Left cardiac atrium (tissue), 4 donors: ENCODE measurements around the gene MYO1F. TPM values are rescaled to one million over a fixed set of nuclear protein-coding genes. Genes with fewer than 3 reads are reported as not detected.
"Not testable (repeated sequence)": the region's sequence is repeated elsewhere in the genome, so short reads cannot be mapped to it uniquely, and the experiment has no call there.

Experiments used
- ATAC-seq, 2 donors: fragments of 200-7000 bp; cut with Tn5 transposase; one replicate each; pipeline ENCODE4 v1.9.1; 2020; ENCODE audit warnings: mild to moderate bottlenecking in 2 of 2, moderate library complexity in 2 of 2
- DNase-seq: peaks from one replicate; pipeline ENCODE4 v3.0.0-alpha.2; 2020
- intact Hi-C, 2 donors: fragments of 100-400 bp; cut with DNase I; formaldehyde crosslinking; loops; one replicate each; pipeline versions ENCODE4 v1.14.1 to v1.15.1; 2022 to 2023
- total RNA-seq, 2 donors: library from RNA; stranded (reverse); fragmentation: NEBNext Ultra II Directional; extraction: Animal tissue kit (Norgen Biotek cat#: 25700); gene quantifications; one replicate each; pipeline ENCODE4 v1.2.1, GENCODE V29; 2021
- donor health status: DM: no; HTN: yes; CAD: no.
- donor health status: DM: no; HTN: yes; CAD: no; lungs with severe emphysema.
- donor health status: DM: yes; HTN: yes; CAD: no.
- donor health status: Dilated cardiomyopathy.

MYO1F gene
- total RNA-seq, 2 donors from 2014 or later, result 13.2 to 19.5 TPM

DNA sequence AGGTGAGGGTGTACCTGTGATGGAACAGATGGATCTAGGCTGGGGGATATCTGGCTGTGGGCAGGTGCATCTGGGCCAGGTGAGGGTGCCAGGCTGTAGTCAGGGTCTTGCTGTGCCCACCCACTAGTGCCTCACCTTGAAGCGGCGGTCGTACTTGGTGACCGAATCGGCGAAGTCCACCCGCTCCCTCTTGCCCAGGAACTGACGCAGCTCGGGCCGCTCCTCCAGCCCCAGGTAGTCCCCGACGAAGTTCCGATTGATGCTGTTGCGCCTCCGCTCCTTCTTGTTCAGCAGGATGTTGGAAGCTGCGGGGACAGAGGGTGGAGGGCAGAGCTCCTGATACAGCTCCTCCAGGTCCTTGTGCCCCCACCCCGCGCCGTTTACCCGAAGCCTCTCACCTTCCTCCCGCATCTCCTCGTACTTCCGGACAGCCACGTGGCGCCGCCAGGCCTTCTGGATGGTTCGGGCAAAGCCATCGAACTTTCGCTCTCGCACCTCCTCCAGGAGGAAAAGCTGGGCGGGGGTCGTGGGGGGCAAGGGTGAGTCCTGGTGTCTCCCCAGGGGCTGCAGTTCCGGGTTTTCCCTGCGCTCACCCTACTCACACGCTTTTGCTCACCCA is 47.1 kb downstream of the MYO1F start:
- ATAC-seq (no peak), DNase-seq (no peak)
- intact Hi-C loops, result no loop called here

DNA sequence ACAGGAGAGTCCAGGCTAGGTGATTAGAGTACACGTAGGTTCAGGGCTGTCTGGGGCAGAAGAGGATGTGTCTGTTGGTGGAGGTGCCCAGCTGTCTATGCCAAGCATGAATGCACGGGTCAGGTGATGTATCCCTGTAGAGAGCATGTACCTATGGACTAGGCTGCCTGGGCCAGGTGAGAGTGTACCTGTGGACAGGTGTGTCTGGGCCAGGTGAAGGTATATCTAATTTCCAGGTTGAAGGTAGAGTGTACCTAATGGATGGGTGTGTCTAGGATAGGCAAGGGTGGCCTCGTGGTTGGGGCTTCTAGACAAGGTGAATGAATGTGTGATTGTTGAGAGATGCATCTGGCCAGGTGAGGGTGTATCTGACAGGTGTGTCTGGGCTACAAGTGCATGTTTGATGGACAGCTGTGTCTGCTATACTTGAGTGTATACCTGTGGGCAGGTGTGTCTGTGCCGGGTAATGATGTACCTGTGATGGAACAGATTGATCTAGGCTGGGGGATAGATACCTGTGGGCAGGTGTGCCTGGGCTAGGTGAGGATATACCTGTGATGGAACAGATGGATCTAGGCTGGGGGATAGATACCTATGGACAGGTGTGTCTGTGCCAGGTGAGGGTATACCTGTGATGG is 47.8 kb downstream of the MYO1F start:
- DNase-seq, result no peak
- ATAC-seq, result no peak
- intact Hi-C loops, result no loop called here

DNA sequence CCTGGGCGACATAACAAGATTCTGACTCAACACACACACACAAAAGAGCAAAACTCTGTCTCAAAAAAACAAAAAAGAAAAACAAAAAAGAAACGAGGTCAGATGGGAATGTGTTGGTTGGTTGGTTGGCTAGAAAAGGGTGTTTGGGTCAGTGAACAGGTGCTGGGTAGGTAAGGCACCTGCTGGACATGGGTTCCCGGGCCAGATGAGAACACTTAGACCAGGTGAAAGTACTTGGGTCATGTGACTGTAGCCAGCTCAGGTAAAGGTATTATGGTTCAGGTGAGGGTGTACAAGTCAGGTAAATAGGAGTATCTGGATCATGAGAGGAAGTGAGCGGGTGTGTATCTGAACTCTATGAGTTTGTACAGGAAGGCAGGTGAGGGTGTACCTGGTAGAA is 48.7 kb downstream of the MYO1F start:
- DNase-seq, result no peak
- ATAC-seq, result no peak
- intact Hi-C loops, result no loop called here

DNA sequence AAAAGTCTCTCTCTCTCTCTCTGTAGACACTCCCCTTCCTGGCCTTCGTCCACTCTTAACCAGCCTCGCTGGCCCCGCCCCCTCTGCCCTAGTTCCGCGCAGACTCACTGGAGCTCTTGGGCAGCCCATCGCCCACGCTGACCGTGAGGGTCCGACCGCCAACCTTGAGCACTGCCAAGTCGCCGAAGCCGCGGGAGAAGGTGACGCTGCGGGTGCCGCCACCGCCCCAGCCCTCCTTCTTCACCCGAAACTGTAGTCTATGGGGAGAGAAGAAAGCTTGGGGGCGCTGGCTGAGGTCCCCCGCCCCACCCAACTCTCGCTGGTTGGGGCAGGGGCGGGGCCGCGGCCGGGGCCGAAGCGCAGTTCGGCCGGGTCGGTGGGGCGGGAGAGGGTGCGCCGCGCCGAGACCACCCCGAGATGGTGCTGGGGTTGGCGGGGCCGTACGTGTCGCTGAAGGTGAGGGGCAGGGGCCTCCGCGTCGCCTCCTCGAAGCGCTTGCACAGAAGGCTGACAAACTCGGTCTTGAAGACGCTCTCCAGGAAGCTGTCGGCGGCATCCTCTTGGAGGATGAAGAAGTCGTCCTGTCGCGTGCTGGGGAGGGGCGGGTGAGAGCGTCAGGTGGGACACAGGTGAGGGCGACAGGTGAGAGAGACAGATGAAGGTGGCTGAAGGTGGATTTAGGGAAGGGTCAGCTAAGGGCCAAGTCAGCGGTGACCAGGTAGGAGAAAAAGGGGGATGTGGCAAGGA is 50.7 kb downstream of the MYO1F start:
- intact Hi-C loops, result no loop called here
- peak; percentile 81 to 87 for ATAC-seq
- DNase-seq, result peak; percentile 94

DNA sequence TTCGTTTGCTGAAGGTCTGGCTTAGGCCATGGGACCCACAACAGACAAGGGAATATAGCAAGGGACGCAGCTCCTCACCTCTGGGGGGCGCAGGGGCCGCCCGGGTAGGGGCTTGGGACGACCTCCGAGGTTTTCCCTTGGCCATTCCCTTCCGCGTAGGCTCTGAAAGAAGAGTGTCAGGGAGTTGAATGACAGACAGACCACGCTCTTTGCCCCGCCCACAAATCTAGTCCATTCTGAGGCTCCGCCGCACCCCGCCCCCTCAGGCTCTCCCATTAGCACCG is 51.9 kb downstream of the MYO1F start:
- intact Hi-C loops, result no loop called here
- DNase-seq (no peak), ATAC-seq (no peak)

DNA sequence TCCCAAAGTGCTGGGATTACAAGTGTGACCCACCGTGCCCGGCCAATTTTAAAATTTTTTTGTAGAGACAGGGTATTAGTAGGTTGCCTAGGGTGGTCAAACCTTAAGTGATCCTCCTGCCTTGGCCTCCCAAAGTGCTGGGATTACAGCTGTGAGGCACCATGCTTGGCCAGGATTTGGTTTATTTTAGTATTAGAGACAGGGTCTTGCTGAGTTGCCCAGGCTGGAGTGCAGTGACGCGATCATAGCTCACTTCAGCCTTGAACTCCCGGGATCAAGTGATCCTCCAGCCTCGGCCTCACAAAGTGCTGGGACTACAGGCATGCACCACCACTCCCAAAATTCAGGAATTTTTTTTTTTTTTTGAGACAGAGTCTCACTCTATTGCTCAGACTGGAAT is 57.9 kb downstream of the MYO1F start:
- no peak for ATAC-seq
- intact Hi-C loops, result no loop called here
- no peak for DNase-seq

DNA sequence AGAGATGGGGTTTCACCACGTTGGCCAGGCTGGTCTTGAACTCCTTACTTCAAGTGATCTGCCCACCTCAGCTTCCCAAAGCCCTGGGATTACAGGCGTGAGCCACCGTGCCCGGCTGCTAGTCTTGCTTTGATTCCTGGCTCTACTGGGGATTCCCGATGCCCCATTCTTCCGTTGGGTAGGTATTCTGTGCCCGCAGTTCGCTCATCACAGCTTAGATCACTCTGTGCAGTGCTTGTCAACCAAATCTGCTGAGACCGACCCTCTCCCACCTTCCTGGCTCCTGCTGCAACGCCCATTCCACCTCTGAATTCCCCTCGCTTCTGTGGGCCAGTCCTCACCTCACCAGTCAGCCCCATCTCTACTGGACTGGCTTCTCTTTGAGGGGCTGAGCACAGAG is 58.7 kb downstream of the MYO1F start:
- intact Hi-C loops, result no loop called here

DNA sequence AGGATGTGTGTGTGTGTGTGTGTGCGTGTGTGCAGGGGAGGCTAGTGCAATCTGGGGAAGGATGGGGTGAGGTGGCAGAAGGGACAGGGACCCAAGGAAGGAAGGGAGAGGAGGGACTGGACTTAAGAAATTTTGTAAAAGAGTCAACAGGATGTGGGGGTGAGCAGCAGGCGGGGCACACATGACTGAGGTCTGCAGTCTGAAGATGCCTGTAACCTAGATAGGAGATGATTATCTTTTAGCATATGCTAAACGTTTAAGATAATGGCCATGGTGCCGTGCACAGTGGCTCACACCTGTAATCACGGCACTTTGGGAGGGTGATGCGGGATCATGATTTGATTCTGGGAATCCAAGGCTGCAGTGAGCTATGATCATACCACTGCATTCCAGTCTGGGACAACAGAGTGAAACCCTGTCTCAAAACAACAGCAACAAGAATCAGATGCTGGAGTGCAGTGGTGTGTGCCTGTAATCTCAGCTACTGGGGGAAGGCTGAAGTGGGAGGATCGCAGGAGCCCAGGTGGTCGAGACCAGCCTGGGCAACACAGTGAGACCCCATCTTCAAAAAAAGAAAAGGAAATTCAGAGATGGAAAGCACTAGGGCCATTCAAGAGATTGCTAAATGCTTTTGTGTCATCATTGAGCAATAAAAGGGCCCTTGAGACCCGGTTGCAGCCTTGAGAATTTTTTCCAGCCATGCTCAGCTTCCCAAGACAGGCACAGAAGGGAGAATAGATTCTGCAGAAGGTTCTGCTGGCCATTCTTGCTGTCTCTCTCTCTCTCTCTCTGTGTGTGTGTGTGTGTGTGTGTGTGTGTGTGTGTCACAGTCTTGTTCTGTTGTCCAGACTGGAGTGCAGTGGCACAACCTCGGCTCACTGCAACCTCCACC is 59.4 kb downstream of the MYO1F start:
- intact Hi-C loops, result no loop called here
- DNase-seq (no peak), ATAC-seq (no peak)

More for the DNA sequence above, 58.7 kb downstream of the MYO1F start:
- DNase-seq (no peak), ATAC-seq (no peak)

DNA sequence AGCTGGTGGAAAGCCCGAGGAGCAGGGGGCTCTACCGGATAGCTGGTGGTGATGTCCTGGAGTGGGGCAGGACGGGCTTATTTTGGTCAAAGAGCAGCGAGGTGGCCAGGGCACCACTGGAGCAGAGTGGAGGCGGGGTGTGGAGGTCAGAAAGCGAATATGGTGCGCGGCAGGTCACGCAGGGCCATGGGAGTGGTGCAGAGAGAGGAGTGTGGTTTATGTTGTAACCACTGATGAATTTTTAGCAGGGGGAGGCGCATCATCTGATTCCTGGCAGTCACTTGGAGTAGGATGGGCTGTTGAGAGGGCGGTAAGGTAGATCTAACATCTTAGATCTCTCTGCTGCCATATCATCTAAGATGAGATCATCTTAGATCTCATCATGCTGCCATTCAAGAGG is 61.9 kb downstream of the MYO1F start:
- ATAC-seq (no peak), DNase-seq (no peak)
- intact Hi-C loops, result no loop called here

DNA sequence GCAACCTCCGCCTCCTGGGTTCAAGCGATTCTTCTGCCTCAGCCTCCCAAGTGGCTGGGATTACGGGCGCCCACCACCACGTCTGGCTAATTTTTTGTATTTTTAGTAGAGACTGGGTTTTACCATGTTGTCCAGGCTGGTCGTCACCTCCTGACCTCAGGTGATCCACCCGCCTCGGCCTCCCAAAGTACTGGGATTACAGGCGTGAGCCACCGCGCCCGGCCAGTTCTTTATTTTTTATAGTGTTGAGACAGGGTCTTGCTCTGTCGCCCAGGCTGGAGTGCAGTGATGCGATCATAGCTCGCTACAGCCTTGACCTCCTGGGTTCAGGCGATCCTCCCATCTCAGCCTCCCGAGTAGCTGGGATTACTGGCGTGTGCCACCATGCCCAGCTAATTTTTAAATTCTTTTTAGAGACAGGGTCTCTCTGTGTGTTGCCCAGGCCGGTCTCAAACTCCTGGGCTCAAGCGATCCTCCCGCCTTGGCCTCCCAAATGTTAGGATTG is 62.7 kb downstream of the MYO1F start:
- intact Hi-C loops, DNase-seq, ATAC-seq: not testable (repeated sequence)

DNA sequence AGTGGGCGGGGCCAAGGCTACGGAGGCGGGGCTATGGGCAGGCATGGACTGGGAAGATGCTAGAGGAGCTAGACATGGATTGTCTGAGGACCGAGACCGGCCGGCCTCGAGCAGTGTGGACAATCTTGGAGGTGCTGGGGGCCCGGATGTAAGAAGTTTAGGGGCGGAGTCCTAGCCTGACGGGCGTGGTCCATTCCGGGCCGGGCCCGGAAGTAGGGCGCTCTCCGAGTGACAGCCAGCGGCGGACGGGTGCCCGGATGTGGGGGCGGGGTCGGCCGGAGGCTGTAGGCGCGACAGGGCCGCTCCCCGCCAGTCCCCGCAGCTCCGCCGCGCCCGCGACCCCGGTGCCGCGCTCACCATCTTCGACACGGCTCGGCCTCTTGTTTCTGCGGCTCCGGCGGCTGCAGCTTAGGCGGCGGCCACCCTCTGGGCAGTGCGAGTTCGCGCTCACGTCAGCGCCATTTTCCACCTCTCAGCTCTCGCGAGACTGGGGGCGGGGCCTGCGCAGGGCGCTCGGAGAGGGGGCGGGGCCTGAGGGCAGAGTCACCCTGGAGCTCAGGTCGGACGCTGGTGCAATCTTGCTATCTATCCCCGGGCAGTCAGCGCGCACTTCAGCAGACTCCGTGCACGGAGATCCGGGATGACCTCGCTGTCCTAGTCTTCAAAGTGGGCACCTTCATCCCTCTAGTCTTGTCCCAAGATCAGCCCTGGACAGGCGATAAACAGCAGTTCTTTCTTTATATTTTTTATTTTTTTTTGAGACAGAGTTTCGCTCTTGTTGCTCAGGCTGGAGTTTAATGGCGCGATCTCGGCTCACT is 63.3 kb downstream of the MYO1F start, which contains the start of gene ZNF414:
Gene ZNF414, minus strand, starts transcription at position 481 of the 818 bp plus-strand sequence. Its CDS starts 121 bp downstream, at position 360.
- intact Hi-C loops, result no loop called here

DNA sequence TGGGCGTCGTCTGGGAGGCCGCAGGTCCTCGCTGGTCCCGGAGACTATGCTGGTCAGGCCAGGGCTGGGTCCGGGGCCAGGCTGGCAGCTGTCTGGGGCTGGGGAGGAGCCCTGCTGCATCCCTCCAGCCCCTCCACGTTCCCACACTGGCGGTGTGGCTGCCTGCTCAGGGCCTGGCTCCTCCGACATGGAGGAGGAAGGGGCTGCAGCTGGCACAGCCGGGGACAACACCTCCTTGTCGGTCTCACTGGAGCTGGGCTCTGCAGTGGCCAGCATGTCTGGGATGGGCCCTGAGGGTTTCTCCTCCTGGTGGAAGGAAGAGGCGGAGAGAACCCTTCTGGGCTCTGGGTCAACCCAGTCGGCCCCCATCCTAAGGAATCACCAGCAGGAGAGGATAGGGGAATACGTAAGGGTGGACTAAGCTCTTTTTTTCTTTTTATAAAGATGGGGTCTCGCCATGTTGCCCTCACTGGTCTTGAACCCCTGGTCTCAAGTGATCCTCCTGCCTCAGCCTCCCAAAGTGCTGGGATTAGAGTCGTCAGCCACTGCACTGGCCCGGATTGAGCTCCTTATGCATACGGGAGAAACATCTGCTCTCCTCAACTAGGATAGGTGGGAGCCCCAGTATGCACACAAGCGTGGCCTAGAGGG is 64.1 kb downstream of the MYO1F start:
- no peak for ATAC-seq
- DNase-seq, result no peak
- intact Hi-C loops, result no loop called here

More for the DNA sequence above, 63.3 kb downstream of the MYO1F start, which contains the start of gene ZNF414:
- ATAC-seq (peak; percentile 95 to 96), DNase-seq (peak; percentile 98)

DNA sequence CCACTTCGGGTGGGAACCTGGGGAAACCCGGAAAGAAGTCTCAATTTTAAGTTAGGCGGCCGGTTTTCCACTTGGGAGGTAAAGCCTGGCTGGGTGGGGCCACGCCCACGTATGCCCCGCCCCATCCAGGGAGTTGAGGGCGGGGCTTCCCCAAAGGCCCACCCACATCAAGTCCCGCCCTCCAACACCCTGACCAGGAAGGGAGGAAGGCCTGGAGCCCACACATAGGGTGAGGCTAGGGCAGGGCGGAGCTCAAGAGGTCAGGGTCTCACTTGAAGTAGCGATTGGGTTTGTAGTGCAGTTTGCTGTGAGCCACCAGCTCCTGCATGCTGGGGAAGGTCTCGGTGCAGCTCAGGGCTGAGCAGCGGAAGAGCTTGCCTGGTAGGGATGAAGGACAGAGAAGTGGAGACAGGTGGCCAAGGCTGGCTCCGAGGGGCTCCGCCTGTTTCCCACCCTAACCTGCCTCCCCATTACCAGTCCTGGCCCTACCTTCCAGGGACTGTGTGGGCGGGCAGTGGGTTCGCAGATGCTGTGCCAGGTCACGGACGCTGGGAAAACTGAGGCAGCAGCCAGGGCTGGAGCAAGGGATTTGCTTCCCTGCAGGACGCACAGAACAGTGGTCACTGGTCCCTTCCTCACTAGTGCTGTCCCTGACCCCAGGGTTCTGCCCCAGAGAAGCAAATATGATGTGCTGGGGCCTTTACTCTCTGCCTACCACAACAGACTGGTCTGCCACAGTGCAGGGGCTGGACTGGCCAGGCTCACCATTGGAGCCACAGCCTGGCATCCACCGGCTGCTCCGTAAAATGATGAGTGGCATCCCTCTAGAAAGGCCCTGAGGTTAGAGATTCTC is 64.9 kb downstream of the MYO1F start:
- DNase-seq (no peak), ATAC-seq (no peak)
- intact Hi-C loops, result no loop called here

DNA sequence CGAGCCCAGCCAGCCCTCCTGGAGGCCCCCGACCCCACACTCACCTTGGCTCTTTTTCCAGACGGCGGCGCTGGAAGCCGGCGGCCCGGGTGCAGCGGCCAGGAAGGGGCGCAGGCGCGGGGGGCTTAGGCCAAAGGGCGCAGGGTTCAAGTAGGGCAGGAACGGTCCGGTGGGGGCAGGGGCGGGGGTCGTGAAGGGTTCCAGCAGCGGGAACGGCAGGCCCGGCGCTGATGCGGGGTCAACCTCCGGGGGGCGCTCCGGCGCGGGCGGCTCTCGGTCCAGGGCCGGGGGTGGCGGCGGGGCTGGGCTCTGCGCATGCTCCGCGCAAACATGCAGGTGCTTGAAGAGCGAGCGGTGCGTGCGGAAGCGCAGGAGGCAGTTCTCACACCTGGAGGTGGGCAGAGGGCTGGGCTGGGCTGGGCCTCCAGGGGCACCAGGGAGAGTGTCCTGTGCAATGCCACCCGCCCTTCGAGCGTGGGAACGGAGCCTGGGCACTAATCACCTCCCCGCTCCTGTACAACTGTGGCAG is 65.6 kb downstream of the MYO1F start:
- intact Hi-C loops, result no loop called here
- ATAC-seq (no peak), DNase-seq (no peak)

DNA sequence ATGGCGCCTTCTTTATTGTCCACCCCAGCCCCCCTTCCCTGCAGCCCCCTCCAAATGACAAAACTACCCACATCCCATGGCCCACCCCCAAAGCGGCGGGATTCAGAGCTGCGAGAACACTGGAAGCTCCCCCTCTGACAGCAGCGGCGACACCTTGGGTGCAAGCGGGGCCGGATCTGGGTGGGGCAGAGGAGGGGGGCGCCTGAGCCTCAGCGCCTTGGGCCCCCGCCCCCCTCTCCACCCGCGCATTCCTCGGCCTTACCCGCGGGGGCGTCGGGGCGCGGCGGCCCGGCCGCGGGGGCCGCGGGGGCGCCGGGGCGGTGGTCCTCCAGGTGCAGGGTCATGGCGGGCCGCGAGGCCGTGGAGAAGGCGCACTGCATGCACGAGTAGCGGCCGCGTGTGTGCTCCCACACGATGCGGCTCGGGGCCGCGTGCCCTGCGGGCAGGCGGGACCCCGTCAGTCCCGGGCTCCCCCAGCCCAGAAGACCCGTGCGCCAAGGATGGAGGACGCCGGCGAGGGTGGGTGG is 66.6 kb downstream of the MYO1F start:
- DNase-seq (no peak), ATAC-seq (no peak)
- intact Hi-C loops, result no loop called here

DNA sequence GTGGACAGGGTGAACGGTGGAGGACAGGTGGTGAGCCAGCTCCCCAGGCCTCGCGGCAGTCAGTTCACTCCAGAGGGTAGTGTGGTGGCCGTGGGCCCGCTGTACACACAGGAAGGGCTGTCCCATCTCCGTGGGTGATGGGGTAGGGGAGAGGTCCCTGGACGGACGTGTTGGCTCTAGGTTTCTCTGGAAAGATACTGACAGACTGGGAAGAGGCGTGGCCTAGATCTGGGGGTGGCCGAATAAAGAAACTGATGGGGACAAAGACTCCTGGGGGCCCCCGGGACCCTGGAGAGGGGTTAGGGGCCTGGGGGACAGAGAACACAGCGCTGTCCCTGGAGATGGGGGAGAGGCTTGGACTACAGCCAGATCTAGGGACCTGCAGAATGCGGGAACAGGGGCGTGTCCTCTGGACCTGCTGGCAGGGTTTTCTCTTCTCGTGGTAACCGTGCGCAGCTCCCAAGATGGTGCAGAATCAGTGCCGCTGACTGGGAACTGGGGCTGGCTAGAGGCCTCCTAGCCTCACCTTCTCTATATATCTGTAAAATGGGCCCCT is 70.8 kb downstream of the MYO1F start:
- DNase-seq, result no peak
- intact Hi-C loops, result loop anchor here (5.0 to 10.0 kb wide), 2 partner anchors 94 to 152 kb away; partner anchors contain the start of gene MARCHF2 (in 1 of the 2)
- peak in 1 of 2 donors; percentile 4 for ATAC-seq
